Effector memory CD8-positive, alpha-beta T cell (primary cell): Measurements from ENCODE around the gene CST9L.

Source experiments
- ATAC-seq: fragments of 150-1000 bp; cut with Tn5 transposase; replicated peaks from 2 replicates; pipeline ENCODE4 v1.10.0; 2021; ENCODE audit warnings: mild to moderate bottlenecking, moderate library complexity
- DNase-seq, 3 experiments: peaks; one replicate each; pipeline ENCODE4 v3.0.0; 2021
- H3K27ac Mint-ChIP-seq, 2 donors: one replicate each; pipeline ENCODE4 v1.8.0; 2022; ENCODE audit warnings: mild to moderate bottlenecking in 2 of 2, mixed read lengths in 2 of 2, moderate library complexity in 2 of 2
- H3K27me3 Mint-ChIP-seq, 2 donors: one replicate each; pipeline ENCODE4 v1.8.0; 2022; ENCODE audit warnings: mixed read lengths in 2 of 2
- H3K36me3 Mint-ChIP-seq: one replicate; pipeline ENCODE4 v1.8.0; 2022; ENCODE audit warnings: mild to moderate bottlenecking, moderate library complexity, mixed read lengths; ENCODE audit not compliant: insufficient read depth
- H3K4me1 Mint-ChIP-seq, 2 donors: one replicate each; pipeline ENCODE4 v1.8.0; 2022; ENCODE audit warnings: low read depth in 2 of 2, mixed read lengths in 2 of 2
- H3K4me3 Mint-ChIP-seq, 2 donors: one replicate each; pipeline ENCODE4 v1.8.0; 2022; ENCODE audit warnings: mild to moderate bottlenecking in 2 of 2, mixed read lengths in 2 of 2, moderate library complexity in 2 of 2
- H3K9me3 Mint-ChIP-seq, 2 donors: one replicate each; pipeline ENCODE4 v1.8.0; 2022; ENCODE audit warnings: mixed read lengths in 2 of 2
- total RNA-seq, 9 experiments: gene quantifications; one replicate each; lab custom pipeline; 2026; lab: John Stamatoyannopoulos, UW

Gene CST9L, protein sequence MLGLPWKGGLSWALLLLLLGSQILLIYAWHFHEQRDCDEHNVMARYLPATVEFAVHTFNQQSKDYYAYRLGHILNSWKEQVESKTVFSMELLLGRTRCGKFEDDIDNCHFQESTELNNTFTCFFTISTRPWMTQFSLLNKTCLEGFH
- 0 reads per million in 9 experiments for total RNA-seq

DNA sequence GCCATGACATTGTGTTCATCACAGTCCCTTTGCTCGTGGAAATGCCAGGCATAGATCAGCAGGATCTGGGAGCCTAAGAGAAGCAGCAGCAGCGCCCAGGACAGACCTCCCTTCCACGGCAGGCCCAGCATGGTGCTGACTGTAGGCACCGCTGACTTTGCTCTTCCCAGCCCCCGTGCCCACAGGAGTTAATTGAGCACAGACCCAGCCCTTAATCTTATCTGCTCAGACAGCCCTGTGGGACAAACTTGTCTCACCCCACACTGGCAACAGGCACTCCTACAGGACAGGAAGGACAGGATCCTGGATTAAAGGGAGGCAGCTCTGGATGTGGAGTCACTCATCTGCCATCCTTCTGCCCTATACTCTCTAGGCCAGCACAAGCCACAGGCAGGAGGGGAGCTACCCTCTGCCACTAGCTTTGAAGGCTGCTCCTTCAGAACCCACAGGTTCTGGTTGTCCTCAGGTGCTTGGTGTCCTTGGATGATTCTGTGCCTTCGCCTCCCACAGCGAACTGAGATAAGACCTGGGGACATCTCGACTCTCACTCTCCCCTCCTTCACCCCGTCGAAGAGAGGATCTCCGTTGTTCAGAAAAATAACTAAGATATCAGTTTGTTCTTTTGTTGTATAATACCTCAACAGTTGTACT, at the start of gene CST9L:
Gene CST9L (minus strand): TSS at position 165 of the 651 bp plus-strand sequence. CDS start 34 bp downstream, at position 131.
- no peak within 1 kb of the TSS for H3K27ac Mint-ChIP-seq
- H3K9me3 Mint-ChIP-seq: no peaks in the 10 kb centered on the region
- H3K4me1 Mint-ChIP-seq: no peaks in the 10 kb centered on the region
- DNase-seq (no peak), ATAC-seq (no peak)
- no peak within 1 kb of the TSS for H3K4me3 Mint-ChIP-seq
- peaks cover 0 to 30% of the 10 kb centered on the region in 2 donors for H3K27me3 Mint-ChIP-seq
- peaks cover 2% of the 10 kb centered on the region for H3K36me3 Mint-ChIP-seq

- H3K4me3 Mint-ChIP-seq: no peak overlapping the region
- no peaks in the 10 kb centered on the region for H3K36me3 Mint-ChIP-seq
- no peak for ATAC-seq
- no peak overlapping the region for H3K27ac Mint-ChIP-seq
- DNase-seq: no peak
- H3K4me1 Mint-ChIP-seq: no peaks in the 10 kb centered on the region
- H3K27me3 Mint-ChIP-seq: peaks cover 20 to 32% of the 10 kb centered on the region in 2 donors
- H3K9me3 Mint-ChIP-seq: no peaks in the 10 kb centered on the region
These were observed 45.9 kb upstream of the CST9L start for GRCh38 chr20:23614163-23614562.

- no peak overlapping the region for H3K4me3 Mint-ChIP-seq
- no peaks in the 10 kb centered on the region for H3K36me3 Mint-ChIP-seq
- DNase-seq: no peak
These were observed 45.4 kb upstream of the CST9L start for GRCh38 chr20:23613676-23614075.

GRCh38 chr20:23612396-23612795, 44.1 kb upstream of the CST9L start:
- Mint-ChIP-seq H3K4me1 (no peaks in the 10 kb centered on the region), H3K27ac (peak overlapping the region in 1 of 2 donors; percentile 31), H3K4me3 (no peak overlapping the region), H3K27me3 (peaks cover 9 to 17% of the 10 kb centered on the region in 2 donors), H3K9me3 (no peaks in the 10 kb centered on the region), H3K36me3 (no peaks in the 10 kb centered on the region)
- no peak for ATAC-seq
- no peak for DNase-seq

More at GRCh38 chr20:23613676-23614075, 45.4 kb upstream of the CST9L start:
- no peaks in the 10 kb centered on the region for H3K9me3 Mint-ChIP-seq
- no peak for ATAC-seq
- peaks cover 15 to 27% of the 10 kb centered on the region in 2 donors for H3K27me3 Mint-ChIP-seq
- no peak overlapping the region for H3K27ac Mint-ChIP-seq
- no peaks in the 10 kb centered on the region for H3K4me1 Mint-ChIP-seq

GRCh38 chr20:23609486-23610109, 41.3 kb upstream of the CST9L start:
- DNase-seq (no peak), ATAC-seq (no peak)
- H3K4me1 Mint-ChIP-seq: peaks cover 4 to 6% of the 10 kb centered on the region in 2 donors
- H3K9me3 Mint-ChIP-seq: no peaks in the 10 kb centered on the region
- no peak overlapping the region for H3K27ac Mint-ChIP-seq
- peaks cover 3% of the 10 kb centered on the region for H3K36me3 Mint-ChIP-seq
- H3K4me3 Mint-ChIP-seq: no peak overlapping the region
- peaks cover 0 to 11% of the 10 kb centered on the region in 2 donors for H3K27me3 Mint-ChIP-seq

- Mint-ChIP-seq H3K27me3 (peaks cover 10 to 22% of the 10 kb centered on the region in 2 donors), H3K4me3 (no peak overlapping the region), H3K36me3 (peaks cover 3% of the 10 kb centered on the region), H3K27ac (no peak overlapping the region), H3K4me1 (peaks cover 4 to 6% of the 10 kb centered on the region in 2 donors), H3K9me3 (no peaks in the 10 kb centered on the region)
- no peak for ATAC-seq
- DNase-seq: no peak
These were observed 40.1 kb upstream of the CST9L start for GRCh38 chr20:23608251-23608846.

GRCh38 chr20:23607497-23608245, 39.4 kb upstream of the CST9L start:
- ATAC-seq: no peak
- H3K27me3 Mint-ChIP-seq: peaks cover 10 to 29% of the 10 kb centered on the region in 2 donors
- no peak overlapping the region for H3K27ac Mint-ChIP-seq
- no peak overlapping the region for H3K4me3 Mint-ChIP-seq
- no peak for DNase-seq
- peaks cover 3% of the 10 kb centered on the region for H3K36me3 Mint-ChIP-seq
- H3K4me1 Mint-ChIP-seq: peaks cover 4 to 8% of the 10 kb centered on the region in 2 donors
- H3K9me3 Mint-ChIP-seq: no peaks in the 10 kb centered on the region

DNA sequence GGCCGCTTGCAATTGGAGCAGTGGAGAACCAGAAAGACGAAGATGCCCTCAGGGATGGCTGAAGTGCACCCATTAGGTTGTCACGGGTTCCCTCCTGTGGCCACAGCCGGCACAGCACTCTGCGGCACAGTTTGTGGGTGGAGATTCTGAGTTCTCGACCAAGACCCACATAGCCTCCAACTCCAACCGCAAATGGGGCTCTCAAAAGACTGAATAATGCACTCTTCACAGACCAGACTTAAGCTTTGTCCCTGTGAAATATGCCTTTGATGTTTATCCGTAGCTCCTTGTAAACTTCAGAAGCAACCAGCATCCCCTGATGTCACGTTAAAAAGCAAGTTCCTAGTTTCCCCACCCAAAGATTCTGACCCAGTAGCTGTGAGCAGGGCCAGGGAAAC, 38.4 kb upstream of the CST9L start:
- no peak overlapping the region for H3K4me3 Mint-ChIP-seq
- no peaks in the 10 kb centered on the region for H3K9me3 Mint-ChIP-seq
- peaks cover 4 to 9% of the 10 kb centered on the region in 2 donors for H3K4me1 Mint-ChIP-seq
- peak overlapping the region in 1 of 2 donors; percentile 32 for H3K27ac Mint-ChIP-seq
- peaks cover 3% of the 10 kb centered on the region for H3K36me3 Mint-ChIP-seq
- DNase-seq: peak; percentile 67 to 81 (median 68)
- H3K27me3 Mint-ChIP-seq: peaks cover 10 to 36% of the 10 kb centered on the region in 2 donors
- peak; percentile 95 for ATAC-seq

DNA sequence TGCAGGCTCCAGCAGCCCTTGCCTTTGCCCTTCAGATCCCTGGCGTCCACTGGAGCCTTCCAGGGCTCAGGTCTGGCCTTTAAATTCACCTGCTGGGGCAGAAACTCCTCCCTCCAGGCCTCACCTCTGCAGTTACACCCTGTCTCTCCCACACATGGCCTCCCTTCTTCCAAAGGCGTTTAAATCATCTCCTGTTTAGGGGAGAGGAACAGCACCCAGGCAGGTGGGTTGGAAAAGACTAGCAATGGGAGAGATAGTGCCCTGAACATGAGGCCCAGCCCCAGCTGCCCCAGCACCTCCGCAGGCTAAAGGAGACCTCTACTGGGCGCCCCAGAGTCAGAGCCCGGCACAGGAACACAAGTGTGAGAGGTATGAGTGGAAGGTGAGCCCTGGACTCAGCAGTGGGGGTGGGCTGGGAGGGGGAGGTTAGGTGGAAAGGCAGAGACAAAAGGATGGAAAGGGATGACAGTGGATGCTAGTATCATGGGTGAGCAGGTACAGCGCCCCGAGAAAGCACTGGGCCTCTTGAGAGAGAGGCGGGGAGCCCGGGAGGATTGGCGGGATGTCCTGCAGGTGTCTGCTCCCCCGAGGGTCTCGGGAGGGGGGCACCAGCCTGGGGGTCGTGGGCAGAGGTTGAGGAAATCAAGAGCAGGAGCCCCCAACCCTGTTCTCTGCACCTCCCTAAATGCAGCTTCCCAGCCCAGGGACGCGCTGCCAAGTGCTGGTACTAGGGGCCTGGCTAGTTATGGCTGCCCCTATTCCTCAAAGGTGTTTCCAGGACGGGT, 37.8 kb upstream of the CST9L start, which contains the start of gene CST9:
Gene CST9 (minus strand): TSS at position 51 of the 785 bp plus-strand sequence. CDS start 53 bp downstream, outside the sequence.
- no peak for ATAC-seq
- Mint-ChIP-seq H3K36me3 (peaks cover 3% of the 10 kb centered on the region), H3K4me1 (peaks cover 4 to 9% of the 10 kb centered on the region in 2 donors), H3K27me3 (peaks cover 10 to 31% of the 10 kb centered on the region in 2 donors), H3K27ac (no peak within 1 kb of the TSS), H3K4me3 (no peak within 1 kb of the TSS), H3K9me3 (no peaks in the 10 kb centered on the region)
- no peak for DNase-seq

DNA sequence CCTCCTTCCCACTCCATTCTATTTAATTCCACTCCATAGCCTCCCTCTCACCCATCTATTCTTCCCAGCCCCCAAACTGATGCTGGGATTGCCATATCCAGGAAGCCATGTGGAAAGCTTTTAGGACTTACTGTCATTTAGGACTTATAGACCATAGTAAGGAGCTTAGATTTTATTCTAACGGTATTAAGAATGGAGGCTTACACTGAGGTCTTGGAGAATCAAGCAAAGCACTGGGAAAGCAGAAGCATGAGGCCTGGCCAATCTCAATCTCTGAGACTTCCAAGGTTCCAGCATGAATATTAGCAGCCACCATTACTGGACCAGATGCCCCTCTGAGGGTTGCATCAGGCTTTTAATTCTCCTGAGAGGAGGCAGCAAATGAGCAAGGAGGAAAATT, 36.0 kb upstream of the CST9L start:
- no peak for ATAC-seq
- no peak overlapping the region for H3K27ac Mint-ChIP-seq

GRCh38 chr20:23603321-23603720, 35.0 kb upstream of the CST9L start:
- Mint-ChIP-seq H3K27me3 (peaks cover 10 to 25% of the 10 kb centered on the region in 2 donors), H3K27ac (no peak overlapping the region), H3K9me3 (no peaks in the 10 kb centered on the region), H3K4me3 (no peak overlapping the region), H3K36me3 (peaks cover 3% of the 10 kb centered on the region), H3K4me1 (peaks cover 4 to 9% of the 10 kb centered on the region in 2 donors)
- ATAC-seq (no peak), DNase-seq (no peak)

More for the DNA sequence above, 36.0 kb upstream of the CST9L start:
- Mint-ChIP-seq H3K4me3 (no peak overlapping the region), H3K9me3 (no peaks in the 10 kb centered on the region), H3K36me3 (peaks cover 3% of the 10 kb centered on the region), H3K4me1 (peaks cover 4 to 9% of the 10 kb centered on the region in 2 donors), H3K27me3 (peaks cover 10 to 25% of the 10 kb centered on the region in 2 donors)
- no peak for DNase-seq

- ATAC-seq (no peak), DNase-seq (no peak)
- Mint-ChIP-seq H3K27me3 (peaks cover 10 to 25% of the 10 kb centered on the region in 2 donors), H3K9me3 (no peaks in the 10 kb centered on the region), H3K36me3 (peaks cover 3% of the 10 kb centered on the region), H3K27ac (peak overlapping the region in 1 of 2 donors; percentile 60), H3K4me3 (no peak overlapping the region), H3K4me1 (peaks cover 4 to 9% of the 10 kb centered on the region in 2 donors)
These were observed 34.4 kb upstream of the CST9L start for GRCh38 chr20:23602699-23603098.
